Left forelimb (tissue), 1 donor: Measurements from ENCODE around the gene KIF4B.
"Not testable (repeated sequence)": the region's sequence is repeated elsewhere in the genome, so short reads cannot be mapped to it uniquely, and the experiment has no call there.

ENCODE experiments used
- DNase-seq: peaks from one replicate; pipeline ENCODE4 v3.0.0-alpha.2; 2018; ENCODE audit warnings: low spot score

The KIF4B gene

DNA sequence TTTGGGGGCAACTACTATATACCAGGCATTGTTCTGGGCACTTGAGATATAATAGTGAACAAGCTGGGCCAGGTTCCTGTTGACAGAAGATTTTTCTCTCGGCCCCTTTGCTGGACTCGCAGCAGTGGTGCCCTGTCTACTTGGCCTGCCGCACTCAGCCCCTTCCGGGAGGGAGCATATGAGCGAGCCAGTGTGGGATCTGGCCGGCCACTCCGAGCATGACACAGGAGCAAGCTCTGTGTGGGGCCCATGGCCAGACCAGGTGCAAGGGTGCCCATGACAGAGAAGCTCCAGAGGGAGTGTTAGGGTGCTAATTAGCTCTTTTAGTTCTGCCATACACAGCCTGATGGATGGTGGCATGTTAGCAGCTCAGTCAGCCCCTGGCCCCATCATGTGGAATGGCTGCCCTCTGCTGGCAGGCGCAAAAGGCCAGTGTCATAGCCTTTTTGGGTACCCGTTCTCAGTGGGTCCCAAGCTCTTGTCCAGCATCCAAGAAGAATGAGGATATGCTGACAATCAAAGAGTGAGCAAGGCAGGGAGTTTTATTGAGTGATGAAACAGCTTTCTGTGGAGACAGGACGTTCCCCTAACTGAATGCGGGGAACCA, 9.3 kb upstream of the KIF4B start:
- DNase-seq: no peak

GRCh38 chr5:155006265-155006664, 7.3 kb upstream of the KIF4B start:
- DNase-seq: not testable (repeated sequence)

DNA sequence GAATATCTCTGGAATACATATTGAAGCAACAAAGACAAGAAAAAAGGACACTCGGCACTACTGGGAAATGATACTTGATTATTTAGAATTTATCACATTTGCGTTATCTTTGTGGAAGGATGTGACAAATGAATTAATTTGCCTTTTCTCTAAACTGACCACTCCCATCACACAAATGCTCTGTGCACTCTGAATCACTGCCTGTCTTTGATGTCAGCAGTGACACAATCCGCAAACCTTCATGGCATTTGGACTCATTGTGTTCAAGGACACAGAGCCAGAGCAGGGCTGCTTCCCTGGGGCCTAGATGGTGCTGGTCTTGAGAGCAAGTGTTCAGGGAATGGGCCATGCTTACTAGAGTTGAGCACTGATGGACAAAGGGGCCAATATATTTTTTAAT, 4.9 kb upstream of the KIF4B start:
- no peak for DNase-seq

- DNase-seq: no peak
Observed at GRCh38 chr5:155010881-155011280, 2.7 kb upstream of the KIF4B start.

DNA sequence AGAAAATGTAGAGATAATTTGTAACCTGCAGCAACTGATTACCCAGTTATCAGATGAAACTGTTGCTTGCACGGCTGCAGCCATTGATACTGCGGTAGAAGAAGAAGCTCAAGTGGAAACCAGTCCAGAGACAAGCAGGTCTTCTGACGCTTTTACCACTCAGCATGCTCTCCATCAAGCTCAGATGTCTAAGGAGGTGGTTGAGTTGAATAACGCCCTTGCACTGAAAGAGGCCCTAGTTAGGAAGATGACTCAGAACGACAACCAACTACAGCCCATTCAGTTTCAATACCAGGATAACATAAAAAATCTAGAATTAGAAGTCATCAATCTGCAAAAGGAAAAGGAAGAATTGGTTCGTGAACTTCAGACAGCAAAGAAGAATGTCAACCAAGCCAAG, 1.7 kb downstream of the KIF4B start:
- no peak for DNase-seq

- no peak for DNase-seq
Observed at GRCh38 chr5:155017610-155018009, 4.1 kb downstream of the KIF4B start.

DNA sequence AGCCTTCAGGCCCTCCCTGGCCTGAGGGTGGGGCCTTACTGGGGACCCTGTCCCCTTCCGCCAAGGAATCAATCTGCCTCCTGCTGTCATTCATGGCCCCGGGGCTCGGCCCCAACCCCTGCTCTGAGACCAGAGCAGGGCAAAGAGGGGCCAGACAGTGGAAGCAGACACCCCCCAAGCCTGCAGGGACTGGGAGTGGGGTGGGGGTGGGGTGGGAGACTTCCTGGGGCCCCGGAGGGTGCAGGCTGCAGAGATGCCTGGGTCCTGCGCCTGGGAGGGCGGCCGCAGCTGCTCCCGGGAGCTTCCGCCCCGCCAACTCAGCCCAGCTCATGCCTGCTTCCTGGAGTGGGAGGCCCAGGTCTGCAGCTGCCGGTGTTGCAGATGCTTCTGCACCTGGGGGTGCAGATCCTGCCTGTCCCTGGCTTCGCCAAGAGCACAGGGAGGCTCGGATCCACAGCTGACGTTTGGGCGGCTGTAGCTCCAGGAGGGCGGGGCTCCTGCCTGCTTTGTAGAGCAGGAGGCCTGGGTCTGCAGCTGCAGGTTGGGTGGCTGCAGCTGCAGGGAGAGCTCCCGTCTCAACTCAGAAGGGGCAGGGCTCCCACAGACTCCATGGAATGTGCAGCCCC, 6.2 kb downstream of the KIF4B start:
- DNase-seq: no peak

DNA sequence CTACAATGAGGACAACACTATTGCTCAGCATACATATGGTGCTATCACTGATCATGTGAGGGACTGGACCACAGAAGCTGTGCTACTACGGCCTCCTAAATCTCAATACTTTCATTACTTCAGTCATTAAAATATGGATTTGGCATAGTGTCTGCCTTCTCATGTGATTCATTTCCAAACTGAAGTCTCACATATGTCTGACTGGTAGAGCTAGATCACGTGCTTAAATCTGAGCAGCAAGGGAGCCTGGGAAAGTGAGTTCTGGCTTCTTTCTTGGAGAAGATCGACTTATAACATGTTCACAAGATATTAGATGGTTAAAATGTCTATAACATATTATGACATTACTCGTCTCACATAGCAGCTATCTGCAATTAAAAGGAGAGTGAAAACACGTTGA, 8.3 kb downstream of the KIF4B start:
- DNase-seq: no peak

DNA sequence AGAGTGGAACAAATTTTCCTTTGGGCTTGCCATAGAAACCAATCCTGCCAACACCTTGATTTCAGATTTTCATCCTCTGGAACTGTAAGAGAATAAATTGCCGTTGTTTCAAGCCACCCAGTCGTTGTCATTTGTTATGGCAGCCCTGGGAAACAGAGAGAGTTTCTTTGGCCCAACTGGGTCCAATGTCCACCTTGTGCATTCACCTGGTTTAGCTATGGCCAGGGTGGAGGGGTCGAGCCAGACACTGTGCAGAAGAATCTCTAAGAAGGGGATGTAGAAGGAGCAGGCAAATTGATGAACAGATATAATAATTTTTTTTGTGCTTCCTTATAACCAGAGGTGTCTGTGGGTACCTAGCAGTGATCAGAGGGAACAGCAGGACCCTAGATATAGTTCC, 9.8 kb downstream of the KIF4B start:
- DNase-seq: no peak

DNA sequence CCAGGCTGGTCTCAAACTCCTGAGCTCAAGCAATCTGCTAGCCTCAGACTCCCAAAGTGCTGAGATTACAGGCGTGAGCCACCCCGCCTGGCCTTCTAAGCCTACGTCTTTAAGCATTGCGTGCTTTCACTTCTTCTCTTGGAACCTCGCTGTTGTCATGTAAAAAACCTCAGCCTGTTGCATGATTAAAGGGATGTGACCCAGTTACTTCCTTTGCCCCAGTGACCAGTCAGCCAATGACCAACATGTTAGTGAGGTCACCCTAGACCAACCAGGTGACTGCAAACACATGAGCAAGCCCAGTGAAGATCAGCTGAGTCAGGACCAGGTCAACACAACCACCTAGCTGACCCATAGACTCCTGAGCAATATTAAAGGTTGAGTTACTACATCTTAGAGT, 10.5 kb downstream of the KIF4B start:
- no peak for DNase-seq

GRCh38 chr5:155025895-155026294, 12.3 kb downstream of the KIF4B start:
- no peak for DNase-seq

- no peak for DNase-seq
Observed at GRCh38 chr5:155027993-155028629, 14.6 kb downstream of the KIF4B start.

GRCh38 chr5:155029240-155029639, 15.7 kb downstream of the KIF4B start:
- no peak for DNase-seq

GRCh38 chr5:155034145-155034744, 20.7 kb downstream of the KIF4B start:
- DNase-seq: not testable (repeated sequence)

DNA sequence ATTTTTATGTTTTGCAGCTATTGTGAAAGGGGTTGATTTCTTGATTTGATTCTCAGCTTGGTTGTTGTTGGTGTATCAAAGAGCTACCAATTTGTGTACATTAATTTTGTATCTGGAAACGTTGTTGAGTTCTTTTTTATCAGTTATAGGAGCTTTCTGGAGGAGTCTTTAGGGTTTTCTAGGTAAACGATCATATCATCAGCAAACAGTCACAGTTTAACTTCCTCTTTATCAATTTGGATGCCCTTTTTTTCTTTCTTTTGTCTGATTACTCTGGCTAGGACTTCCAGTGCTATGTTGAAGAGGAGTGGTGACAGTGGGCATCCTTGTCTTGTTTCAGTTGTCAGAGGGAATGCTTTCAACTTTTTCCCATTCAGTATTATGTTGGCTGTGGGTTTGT, 21.5 kb downstream of the KIF4B start:
- DNase-seq: not testable (repeated sequence)

GRCh38 chr5:155040984-155041653, 27.6 kb downstream of the KIF4B start:
- no peak for DNase-seq

- no peak for DNase-seq
Observed at GRCh38 chr5:155044591-155044990, 31.0 kb downstream of the KIF4B start.

GRCh38 chr5:155046591-155046990, 33.0 kb downstream of the KIF4B start:
- no peak for DNase-seq

- DNase-seq: no peak
Observed at GRCh38 chr5:155047818-155048217, 34.3 kb downstream of the KIF4B start.

- no peak for DNase-seq
Observed at GRCh38 chr5:155049569-155050383, 36.2 kb downstream of the KIF4B start.

DNA sequence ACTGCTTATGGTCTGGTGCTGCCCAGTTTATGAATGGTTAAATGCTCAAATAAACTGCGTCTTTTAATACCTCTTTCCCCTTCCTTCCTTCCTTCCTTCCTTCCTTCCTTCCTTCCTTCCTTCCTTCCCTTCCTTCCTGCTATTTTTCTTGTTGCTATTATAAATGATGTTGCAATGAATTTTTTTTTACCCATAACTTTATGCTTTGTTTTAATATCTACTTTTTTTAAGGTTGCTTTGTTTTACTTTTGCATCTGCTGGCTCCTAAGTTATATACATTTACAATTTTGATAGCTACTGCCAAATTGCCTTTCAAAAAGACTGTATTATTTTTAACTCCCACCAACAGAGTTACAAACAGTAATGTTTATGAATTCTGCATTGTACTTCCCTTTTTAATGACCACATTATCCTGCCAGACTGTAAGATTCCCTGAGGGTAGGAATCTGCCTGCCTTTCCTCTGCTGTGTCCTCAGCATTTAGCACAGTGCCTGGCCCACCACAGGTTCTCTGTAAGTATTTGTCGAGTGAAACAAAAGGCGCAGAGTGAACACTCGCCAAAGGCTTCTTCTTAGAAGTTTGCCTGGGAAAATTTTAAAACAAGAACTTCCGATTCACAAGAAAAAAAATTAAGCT, 36.9 kb downstream of the KIF4B start:
- DNase-seq: no peak
